Measurements from ENCODE around the gene ZFHX3. TPM values are rescaled to one million over a fixed set of nuclear protein-coding genes. Genes with fewer than 3 reads are reported as not detected.

The ZFHX3 gene
- total RNA-seq, 1 donor from 2014 or later, result 8.9 TPM

GRCh38 chr16:72889616-72890582, 158.0 kb downstream of the ZFHX3 start:
- no peak for DNase-seq (ENCODE audit: low spot score)
- no peak for ATAC-seq

- ATAC-seq (no peak), DNase-seq (ENCODE audit: low spot score) (no peak)
Observed at GRCh38 chr16:72887537-72887936, 160.4 kb downstream of the ZFHX3 start.

DNA sequence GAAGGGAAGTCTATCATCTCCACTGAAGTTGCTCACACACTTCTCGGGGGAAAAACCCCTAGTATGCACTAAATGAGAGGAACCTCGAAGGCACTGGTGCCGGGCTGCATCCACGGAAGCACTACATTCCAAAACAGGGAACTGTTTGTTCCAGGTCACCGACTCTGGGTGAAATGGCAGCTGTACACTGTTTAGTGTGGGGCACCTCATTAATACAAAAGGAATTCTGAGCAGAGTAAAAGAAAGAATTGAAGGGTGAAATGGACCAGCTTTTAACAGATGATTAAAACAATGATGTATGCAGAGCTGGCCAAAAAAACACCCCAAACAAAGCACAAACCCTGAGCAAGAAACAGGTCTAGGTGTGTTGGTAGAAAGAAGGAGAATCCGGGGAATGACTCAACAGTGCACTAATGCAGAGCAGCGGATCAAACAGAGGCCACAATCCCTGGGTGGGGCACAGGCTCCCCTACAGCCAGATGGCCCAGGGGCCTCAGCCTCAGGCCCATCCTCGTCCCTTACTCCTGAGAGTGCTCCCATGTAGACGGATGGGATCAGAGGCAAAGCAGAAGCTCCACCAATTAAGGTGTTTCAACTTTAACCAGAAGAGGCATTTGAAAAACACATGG, 161.5 kb downstream of the ZFHX3 start:
- ATAC-seq (no peak), DNase-seq (ENCODE audit: low spot score) (no peak)

- ATAC-seq (no peak), DNase-seq (ENCODE audit: low spot score) (no peak)
Observed at GRCh38 chr16:72884573-72884972, 163.4 kb downstream of the ZFHX3 start.

GRCh38 chr16:72884037-72884436, 163.9 kb downstream of the ZFHX3 start:
- ATAC-seq (no peak), DNase-seq (ENCODE audit: low spot score) (no peak)

- DNase-seq (ENCODE audit: low spot score) (no peak), ATAC-seq (no peak)
Observed at GRCh38 chr16:72879846-72880245, 168.1 kb downstream of the ZFHX3 start.

- peak; percentile 70 for DNase-seq (ENCODE audit: low spot score)
- ATAC-seq, result peak; percentile 84
Observed at GRCh38 chr16:72878301-72879269, 169.3 kb downstream of the ZFHX3 start.

DNA sequence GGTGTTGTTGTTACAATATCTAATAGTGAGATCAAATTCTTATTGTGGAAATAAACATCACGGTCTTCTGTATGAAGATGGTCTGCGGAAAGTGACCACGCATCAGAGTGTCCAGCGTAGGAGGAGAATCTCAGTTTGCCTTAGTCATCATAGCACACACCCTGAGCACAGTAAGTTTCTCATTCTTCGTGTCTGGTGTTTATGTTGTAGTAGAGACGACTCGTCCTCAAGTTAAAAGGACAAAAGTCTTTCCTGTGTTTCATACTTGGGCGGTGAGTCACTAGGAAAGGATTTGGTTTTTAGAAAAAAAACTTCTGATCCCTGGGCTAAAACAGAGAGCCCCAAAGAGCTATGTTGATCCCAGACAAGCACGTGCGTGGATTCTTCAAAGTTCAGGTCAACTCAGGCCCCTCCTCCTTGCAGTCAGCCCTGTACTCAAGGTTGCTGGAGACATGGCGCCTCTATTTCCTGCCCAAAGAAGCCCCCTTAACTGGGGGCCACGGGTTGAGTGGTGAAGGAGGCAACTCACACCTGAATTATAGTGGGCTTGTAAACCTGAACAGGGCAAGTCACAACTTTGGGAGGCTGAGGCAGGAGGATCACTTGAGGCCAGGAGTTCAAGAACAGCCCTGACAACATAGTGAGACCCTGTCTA, 170.4 kb downstream of the ZFHX3 start:
- ATAC-seq (peak; percentile 13), DNase-seq (ENCODE audit: low spot score) (no peak)

DNA sequence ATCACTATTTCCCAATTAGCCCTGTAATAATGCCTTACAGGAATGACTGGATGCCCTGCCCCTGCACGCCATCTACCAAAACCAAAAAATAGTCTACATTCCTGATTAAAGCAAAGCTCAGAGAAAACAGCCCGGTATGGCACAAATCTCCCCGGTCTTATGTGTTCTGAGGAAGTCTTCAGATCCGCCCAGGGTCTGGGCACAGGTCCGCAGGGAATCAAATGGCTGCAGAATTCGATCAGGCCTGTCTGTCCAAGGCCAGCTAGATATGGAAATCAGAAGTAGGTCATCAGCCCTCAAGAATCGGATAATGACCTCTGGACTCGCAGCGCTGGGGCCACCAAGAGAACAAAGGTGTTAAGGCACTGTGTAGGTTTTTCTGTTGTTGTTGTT, 171.0 kb downstream of the ZFHX3 start:
- DNase-seq (ENCODE audit: low spot score), result no peak
- peak; percentile 33 for ATAC-seq

GRCh38 chr16:72876221-72876620, 171.7 kb downstream of the ZFHX3 start:
- ATAC-seq, result no peak
- DNase-seq (ENCODE audit: low spot score), result no peak

DNA sequence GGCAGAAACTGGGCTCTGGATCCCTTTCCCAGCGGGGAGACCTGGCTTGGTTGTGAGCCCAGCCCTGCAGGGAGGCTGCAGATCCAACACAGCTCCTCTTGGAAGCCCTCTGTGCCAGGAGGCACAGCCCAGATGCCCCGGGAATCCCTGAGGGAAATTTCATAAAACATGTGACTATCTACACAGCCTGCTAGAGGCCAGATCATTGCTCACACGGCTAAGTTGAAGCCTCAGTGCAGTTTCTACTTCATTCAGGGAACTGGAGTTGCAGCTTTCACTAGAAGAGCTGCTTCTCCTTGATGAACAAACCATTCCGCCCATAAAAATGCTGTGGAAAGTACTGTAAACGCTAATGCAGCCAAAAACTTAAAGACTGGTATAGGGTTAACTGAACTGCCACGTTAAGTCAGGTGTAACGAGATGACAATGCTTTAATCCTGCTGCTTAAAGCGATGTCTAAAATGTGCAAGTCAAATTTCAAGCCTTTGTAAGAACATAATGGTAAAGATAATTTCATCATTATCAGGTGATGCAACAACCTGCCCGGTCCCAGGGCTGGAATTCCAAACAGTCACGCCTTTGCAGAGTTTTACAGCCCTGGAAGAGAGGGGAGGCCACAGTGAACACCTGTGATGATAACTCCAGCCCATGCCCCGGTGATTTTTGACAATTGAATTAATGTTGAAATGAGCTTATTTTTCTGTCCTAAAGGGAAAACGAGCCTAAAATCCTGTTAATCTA, 172.5 kb downstream of the ZFHX3 start:
- DNase-seq (ENCODE audit: low spot score) (no peak), ATAC-seq (no peak)

- no peak for DNase-seq (ENCODE audit: low spot score)
- no peak for ATAC-seq
Observed at GRCh38 chr16:72873853-72874252, 174.1 kb downstream of the ZFHX3 start.

- ATAC-seq (no peak), DNase-seq (ENCODE audit: low spot score) (no peak)
Observed at GRCh38 chr16:72873044-72873443, 174.9 kb downstream of the ZFHX3 start.

- ATAC-seq, result no peak
Observed at GRCh38 chr16:72865835-72866234, 182.1 kb downstream of the ZFHX3 start.

GRCh38 chr16:72865258-72865657, 182.7 kb downstream of the ZFHX3 start:
- ATAC-seq, result no peak
- DNase-seq (ENCODE audit: low spot score), result no peak

More at GRCh38 chr16:72865835-72866234, 182.1 kb downstream of the ZFHX3 start:
- DNase-seq (ENCODE audit: low spot score), result no peak

- DNase-seq (ENCODE audit: low spot score), result no peak
- ATAC-seq, result no peak
Observed at GRCh38 chr16:72864130-72864833, 183.6 kb downstream of the ZFHX3 start.

- ATAC-seq, result no peak
- DNase-seq (ENCODE audit: low spot score), result no peak
Observed at GRCh38 chr16:72862090-72862489, 185.8 kb downstream of the ZFHX3 start.

DNA sequence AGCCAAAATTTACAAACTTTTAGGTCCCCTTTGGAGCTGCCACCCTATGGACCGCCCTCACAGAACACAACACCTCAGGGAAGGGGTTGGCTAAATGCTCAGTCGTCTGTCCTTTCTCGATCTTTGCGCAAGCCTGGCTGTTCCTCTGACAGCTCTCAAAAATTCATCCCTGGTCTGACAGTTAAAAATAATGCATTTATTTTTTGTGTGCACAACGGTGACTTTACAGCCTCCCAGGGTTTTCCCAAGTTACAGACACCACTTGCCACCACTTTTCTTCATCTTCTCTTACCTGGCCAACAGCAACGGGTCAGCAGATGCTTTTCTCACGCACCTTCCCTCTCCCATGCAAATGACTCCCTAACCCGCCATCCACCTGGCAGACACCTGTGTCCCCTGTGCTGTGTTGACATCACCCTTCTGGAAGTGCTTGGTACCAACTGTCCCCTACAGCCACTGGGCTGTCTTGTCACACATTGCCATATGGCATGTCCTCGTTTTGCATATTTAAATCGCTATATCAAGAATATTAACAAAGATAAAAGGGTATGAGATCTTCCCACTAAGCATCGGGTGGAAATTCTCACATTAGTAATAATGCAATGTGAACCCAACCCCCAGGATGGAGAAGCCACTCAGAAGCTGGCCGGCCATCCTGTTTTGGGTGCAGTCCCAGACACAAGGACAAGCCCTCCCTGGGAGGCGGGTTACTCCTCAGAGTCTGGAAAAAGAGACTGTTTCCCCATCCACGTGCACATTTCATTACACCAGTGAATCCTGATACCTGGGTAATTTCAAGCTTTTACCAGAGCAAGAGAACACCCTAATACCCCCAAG, 187.0 kb downstream of the ZFHX3 start:
- DNase-seq (ENCODE audit: low spot score), result no peak
- ATAC-seq, result no peak

All from left lobe of liver (tissue), 2 donors.